ENCODE measurements around the gene DLX1.
"Not testable (repeated sequence)": the region's sequence is repeated elsewhere in the genome, so short reads cannot be mapped to it uniquely, and the experiment has no call there.

DLX1 gene

DNA sequence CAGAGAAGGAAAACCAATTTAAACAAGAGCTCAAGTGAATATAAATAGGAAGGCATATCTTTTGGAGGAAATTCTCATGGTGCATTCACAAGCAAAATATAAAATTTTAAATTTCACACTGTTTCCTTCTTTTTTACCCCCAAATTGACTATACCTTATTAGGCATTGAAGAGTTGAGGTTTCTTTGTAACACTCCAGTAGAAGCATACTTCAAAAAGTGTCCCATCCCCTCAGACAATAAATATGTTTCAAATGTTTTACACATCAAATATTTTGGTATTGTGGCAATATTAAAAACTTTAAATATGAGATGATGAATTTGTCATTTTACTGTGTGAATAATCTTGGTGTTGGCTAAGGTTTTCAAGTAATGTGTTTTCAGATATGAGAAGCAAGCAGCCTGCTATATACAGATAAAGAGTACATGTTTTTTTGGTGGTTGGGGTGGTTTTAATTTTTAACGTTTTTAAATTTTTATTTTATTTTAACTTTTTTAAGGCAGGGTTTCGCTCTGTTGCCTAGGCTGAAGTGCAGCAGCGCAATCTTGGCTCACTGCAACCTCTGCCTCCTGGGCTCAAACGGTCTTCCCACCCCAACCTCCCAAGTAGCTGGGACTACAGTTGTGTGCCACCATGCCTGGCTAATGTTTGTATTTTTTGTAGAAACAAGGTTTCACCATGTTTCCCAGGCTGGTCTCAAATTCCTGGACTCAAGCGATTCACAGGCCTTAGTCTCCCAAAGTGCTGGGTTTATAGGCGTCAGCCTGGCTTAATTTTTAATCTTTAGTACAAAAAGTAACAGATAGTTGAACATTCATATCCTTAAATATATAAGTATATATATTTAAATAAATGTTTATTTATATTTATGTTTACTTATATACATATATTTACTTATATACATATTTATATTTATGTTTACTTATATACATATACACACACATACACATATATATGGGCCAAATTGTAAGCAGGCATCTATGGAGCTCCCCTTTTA is 36.5 kb upstream of the DLX1 start:
- no peak for TF ChIP-seq TAF1 (IDR thresholded peaks at IDR 0.05; ENCODE audit: low read depth, low read length)
- TF ChIP-seq POU2F2 (IDR thresholded peaks at IDR 0.05; ENCODE audit: low read depth, low read length) = no peak
- no peak for TF ChIP-seq SPI1 (IDR thresholded peaks at IDR 0.05; ENCODE audit: low read depth, low read length)
- TF ChIP-seq PAX5 (IDR thresholded peaks at IDR 0.05; ENCODE audit: insufficient read depth, low read length, severe bottlenecking) = no peak
- no peak for TF ChIP-seq POLR2A (IDR thresholded peaks at IDR 0.05; ENCODE audit: low read depth, low read length)
- no peak for FAIRE-seq
- DNase-seq (ENCODE audit: insufficient read length, low spot score) = no peak

DNA sequence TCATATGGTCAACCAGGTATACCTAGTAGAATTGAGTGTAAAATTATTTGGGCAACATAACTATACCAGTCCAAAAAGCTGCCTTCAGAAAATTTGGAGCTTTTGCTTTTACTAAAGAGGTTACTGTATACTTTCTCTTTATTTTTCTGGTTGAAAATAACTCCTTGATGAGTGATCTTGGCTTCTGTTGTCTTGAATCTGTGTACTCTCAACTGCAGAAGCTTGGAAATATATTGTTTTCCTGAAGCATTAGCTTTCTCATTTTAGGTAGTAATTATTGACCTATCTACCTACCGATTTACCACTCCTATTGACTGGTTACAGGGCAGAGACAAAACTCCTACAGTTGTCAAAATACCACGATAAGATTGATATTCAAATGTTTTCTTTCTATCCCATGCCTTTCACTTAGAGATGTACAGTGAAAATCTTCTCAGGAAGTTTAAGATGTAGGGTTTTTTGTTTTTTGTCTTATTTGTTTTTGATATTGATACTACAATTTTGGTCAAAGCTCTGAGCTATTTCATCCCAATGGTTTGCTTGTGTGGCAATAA is 35.7 kb upstream of the DLX1 start:
- DNase-seq (ENCODE audit: insufficient read length, low spot score) = no peak
- TF ChIP-seq POLR2AphosphoS5 (IDR thresholded peaks at IDR 0.05; ENCODE audit: low read depth, low read length) (no peak), TAF1 (IDR thresholded peaks at IDR 0.05; ENCODE audit: low read depth, low read length) (no peak)
- FAIRE-seq = no peak

DNA sequence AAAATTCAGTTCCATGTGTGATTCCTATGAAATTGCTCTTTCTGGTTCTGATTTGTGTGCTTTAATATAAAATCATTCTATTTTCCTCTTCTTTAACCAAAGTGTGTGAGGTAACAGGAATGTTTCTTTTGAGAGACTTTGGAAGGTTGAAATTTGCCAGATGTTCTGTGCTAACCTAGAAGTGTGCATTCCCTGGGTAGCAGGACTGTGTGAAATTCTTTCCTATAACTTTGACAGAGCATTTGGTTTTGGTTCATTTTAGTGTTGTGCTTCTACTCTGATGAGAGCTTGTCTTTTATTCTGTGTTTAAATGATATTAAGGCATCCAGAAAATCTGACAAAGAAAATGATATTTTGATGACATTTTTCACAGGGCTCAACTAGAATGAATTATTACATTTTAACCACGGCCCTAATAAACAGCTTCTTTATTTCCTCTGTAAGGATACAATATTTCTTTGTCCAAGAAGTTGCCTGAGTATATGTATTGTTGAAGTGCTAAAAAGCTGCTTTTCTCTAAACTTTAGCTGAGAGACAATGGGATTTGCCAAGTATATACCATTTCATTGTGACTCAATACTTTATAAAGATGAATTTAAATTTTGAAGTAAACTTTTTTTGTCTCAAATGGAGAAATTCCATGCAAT is 34.7 kb upstream of the DLX1 start:
- DNase-seq (ENCODE audit: insufficient read length, low spot score) (no peak), FAIRE-seq (no peak)
- TF ChIP-seq POU2F2 (IDR thresholded peaks at IDR 0.05; ENCODE audit: low read depth, low read length) = no peak
- TF ChIP-seq PAX5 (IDR thresholded peaks at IDR 0.05; ENCODE audit: insufficient read depth, low read length, severe bottlenecking) = no peak
- TF ChIP-seq POLR2A (IDR thresholded peaks at IDR 0.05; ENCODE audit: low read depth, low read length) = no peak
- TF ChIP-seq TAF1 (IDR thresholded peaks at IDR 0.05; ENCODE audit: low read depth, low read length) = no peak
- TF ChIP-seq SPI1 (IDR thresholded peaks at IDR 0.05; ENCODE audit: low read depth, low read length) = no peak
- no peak for TF ChIP-seq POLR2AphosphoS5 (IDR thresholded peaks at IDR 0.05; ENCODE audit: low read depth, low read length)

DNA sequence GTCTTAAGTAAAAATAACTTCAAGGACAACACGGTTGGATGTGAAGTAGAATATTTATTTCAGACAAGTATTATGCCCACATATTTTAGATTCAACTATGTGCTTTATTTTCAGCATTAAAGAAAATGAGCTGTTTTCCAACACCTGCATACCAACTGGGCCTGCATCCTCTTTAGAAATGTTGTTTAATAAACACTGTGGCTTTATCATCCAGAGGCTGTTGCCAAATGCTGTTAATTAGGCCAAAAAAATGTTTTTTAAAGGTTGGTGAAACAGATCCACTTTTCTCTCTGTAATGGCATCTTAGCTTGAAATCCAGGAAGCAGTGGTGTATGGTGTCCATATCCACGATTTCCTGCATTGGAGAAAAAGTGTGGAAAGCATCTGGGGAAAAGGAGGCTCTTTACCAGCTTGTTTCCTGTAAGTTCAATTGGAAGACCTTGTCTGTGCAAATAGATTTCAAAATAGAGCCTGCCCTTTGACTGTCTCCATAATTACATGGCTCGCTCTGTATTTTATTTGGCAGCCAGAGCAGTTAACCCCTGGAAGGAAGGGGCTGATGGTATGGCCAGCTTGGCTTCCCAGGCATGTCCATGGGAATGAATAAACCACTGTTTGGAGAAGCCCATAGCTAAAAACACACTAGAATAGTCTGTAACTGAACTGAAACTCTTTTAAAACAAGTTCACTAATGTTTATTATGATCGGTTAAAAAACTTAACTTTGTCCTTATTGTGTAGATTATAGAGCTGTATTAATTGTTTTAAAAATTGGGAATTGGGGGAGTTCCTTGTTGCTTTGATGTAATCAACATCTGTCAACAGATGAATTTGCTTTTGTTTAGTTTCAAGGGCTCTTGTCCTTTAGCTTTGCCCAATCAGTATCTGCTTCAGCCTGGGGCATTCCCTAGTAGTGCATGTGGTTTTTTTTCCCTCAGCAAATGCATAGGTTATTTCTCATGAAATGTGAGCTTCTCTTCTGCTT is 33.0 kb upstream of the DLX1 start:
- DNase-seq (ENCODE audit: insufficient read length, low spot score) (no peak), FAIRE-seq (no peak)
- TF ChIP-seq POLR2A (IDR thresholded peaks at IDR 0.05; ENCODE audit: low read depth, low read length) = no peak
- TF ChIP-seq POU2F2 (IDR thresholded peaks at IDR 0.05; ENCODE audit: low read depth, low read length) = no peak
- TF ChIP-seq TAF1 (IDR thresholded peaks at IDR 0.05; ENCODE audit: low read depth, low read length) = no peak
- no peak for TF ChIP-seq POLR2AphosphoS5 (IDR thresholded peaks at IDR 0.05; ENCODE audit: low read depth, low read length)
- no peak for TF ChIP-seq PAX5 (IDR thresholded peaks at IDR 0.05; ENCODE audit: insufficient read depth, low read length, severe bottlenecking)
- TF ChIP-seq SPI1 (IDR thresholded peaks at IDR 0.05; ENCODE audit: low read depth, low read length) = no peak

DNA sequence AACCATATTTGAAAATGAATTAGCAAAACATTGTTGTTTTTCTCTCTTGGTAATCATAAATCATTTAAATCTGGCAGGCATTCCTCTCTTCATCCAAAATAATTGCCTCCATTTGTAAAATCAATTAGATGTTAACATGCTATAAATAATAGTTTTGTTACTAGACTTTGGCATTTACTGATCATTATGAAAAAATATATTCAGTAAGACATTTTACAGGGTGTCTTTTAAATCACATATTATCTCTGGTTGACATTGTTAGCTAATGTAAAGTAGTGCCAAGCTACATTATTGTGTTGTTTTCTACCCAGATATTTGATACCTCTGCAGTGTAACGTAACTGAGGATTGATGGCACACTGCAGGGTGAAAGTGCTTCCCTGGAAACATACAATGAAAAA is 31.8 kb upstream of the DLX1 start:
- FAIRE-seq (no peak), DNase-seq (ENCODE audit: insufficient read length, low spot score) (no peak)
- TF ChIP-seq POU2F2 (IDR thresholded peaks at IDR 0.05; ENCODE audit: low read depth, low read length) (no peak), POLR2A (IDR thresholded peaks at IDR 0.05; ENCODE audit: low read depth, low read length) (no peak), TAF1 (IDR thresholded peaks at IDR 0.05; ENCODE audit: low read depth, low read length) (no peak), PAX5 (IDR thresholded peaks at IDR 0.05; ENCODE audit: insufficient read depth, low read length, severe bottlenecking) (no peak)

DNA sequence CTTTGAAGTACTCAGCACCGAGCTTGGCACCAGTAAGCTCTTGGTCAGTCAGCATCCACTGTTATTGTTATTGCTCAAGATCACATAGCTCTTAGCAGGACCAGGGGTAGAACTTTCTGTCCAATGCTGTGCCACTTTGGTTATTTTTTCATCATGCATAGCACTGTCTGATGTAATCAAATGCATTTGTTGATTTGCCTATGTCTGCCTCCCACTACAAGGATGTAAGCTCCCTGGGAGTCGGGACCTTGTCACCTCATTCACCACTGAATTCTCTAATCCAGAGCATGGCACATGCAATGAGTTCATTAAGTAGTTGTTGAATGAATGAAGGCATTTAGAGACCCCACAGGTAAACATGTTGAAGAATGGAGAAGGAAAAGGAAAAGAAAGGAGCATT is 29.0 kb upstream of the DLX1 start:
- FAIRE-seq (no peak), DNase-seq (ENCODE audit: insufficient read length, low spot score) (no peak)
- TF ChIP-seq TAF1 (IDR thresholded peaks at IDR 0.05; ENCODE audit: low read depth, low read length) = no peak
- TF ChIP-seq PAX5 (IDR thresholded peaks at IDR 0.05; ENCODE audit: insufficient read depth, low read length, severe bottlenecking) = no peak
- no peak for TF ChIP-seq SPI1 (IDR thresholded peaks at IDR 0.05; ENCODE audit: low read depth, low read length)
- no peak for TF ChIP-seq POU2F2 (IDR thresholded peaks at IDR 0.05; ENCODE audit: low read depth, low read length)
- no peak for TF ChIP-seq POLR2A (IDR thresholded peaks at IDR 0.05; ENCODE audit: low read depth, low read length)
- TF ChIP-seq POLR2AphosphoS5 (IDR thresholded peaks at IDR 0.05; ENCODE audit: low read depth, low read length) = no peak

DNA sequence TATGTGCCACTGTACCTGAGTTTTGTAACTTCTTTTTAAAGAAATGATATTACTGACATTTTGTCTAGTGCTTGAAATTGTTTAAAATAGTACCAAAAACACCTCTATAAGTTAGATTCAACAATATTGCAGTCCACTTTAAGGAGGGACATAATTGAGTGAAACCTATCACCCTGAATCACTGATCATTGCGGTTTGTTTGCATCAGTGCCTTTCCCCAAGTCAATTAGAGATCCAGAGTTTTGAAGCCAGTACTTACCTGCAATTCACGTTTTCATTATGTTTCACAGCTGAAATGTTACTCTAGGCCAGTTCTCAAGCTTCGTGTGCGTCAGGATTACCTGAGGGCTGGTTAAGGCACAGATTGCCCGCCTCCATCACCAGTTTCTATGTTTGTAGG is 26.6 kb upstream of the DLX1 start:
- no peak for DNase-seq (ENCODE audit: insufficient read length, low spot score)
- FAIRE-seq = no peak
- TF ChIP-seq POU2F2 (IDR thresholded peaks at IDR 0.05; ENCODE audit: low read depth, low read length) (no peak), PAX5 (IDR thresholded peaks at IDR 0.05; ENCODE audit: insufficient read depth, low read length, severe bottlenecking) (no peak), SPI1 (IDR thresholded peaks at IDR 0.05; ENCODE audit: low read depth, low read length) (no peak), TAF1 (IDR thresholded peaks at IDR 0.05; ENCODE audit: low read depth, low read length) (no peak), POLR2A (IDR thresholded peaks at IDR 0.05; ENCODE audit: low read depth, low read length) (no peak), POLR2AphosphoS5 (IDR thresholded peaks at IDR 0.05; ENCODE audit: low read depth, low read length) (no peak)

DNA sequence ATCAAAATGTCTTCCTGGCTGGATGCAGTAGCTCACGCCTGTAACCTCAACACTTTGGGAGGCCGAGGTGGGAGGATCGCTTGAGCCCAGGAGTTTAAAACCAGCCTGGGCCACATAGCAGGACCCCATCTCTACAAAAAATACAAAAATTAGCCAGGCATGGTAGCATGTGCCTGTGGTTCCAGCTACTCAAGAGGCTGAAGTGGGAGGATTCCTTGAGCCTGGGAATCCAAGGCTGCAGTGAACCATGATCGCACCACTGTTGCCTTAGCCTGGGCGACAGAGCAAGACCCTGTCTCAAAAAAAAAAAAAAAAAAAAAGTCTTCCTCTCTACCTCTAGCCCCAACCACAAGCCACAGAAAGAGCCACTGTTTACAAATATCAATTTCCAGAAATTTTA is 25.2 kb upstream of the DLX1 start:
- FAIRE-seq; DNase-seq (ENCODE audit: insufficient read length, low spot score): not testable (repeated sequence)

DNA sequence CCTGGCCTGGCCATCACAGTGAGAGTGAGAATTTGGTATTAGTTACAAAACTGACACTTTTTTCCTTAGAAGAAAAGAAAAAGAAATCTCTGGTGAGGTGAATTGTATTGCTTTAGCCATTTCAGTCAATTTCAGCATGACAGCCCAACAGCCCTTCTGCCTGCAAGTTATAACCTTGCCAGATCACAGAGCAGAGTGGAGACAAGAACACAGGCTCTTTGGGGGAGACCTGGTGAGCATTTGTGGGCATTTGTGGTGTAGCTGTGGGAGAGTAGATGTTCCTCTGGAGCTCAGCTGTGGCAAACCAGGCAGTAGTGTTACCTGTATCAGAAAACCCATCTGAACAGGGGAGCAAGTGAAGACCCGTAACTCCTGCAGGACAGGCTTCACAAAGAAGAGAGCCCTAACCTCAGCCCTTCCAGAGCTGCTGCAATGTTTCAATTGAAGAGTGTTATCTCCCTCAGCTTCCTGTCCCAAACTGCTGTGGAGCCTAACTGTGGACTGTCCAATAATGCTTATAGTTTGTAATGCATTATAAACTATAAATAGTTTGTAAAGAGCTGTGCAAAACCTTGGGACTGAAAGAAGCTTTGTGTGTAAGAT is 22.8 kb upstream of the DLX1 start:
- no peak for DNase-seq (ENCODE audit: insufficient read length, low spot score)
- no peak for FAIRE-seq
- no peak for TF ChIP-seq POLR2AphosphoS5 (IDR thresholded peaks at IDR 0.05; ENCODE audit: low read depth, low read length)
- TF ChIP-seq TAF1 (IDR thresholded peaks at IDR 0.05; ENCODE audit: low read depth, low read length) = no peak
- TF ChIP-seq SPI1 (IDR thresholded peaks at IDR 0.05; ENCODE audit: low read depth, low read length) = no peak
- no peak for TF ChIP-seq PAX5 (IDR thresholded peaks at IDR 0.05; ENCODE audit: insufficient read depth, low read length, severe bottlenecking)
- no peak for TF ChIP-seq POLR2A (IDR thresholded peaks at IDR 0.05; ENCODE audit: low read depth, low read length)
- no peak for TF ChIP-seq POU2F2 (IDR thresholded peaks at IDR 0.05; ENCODE audit: low read depth, low read length)
